H9 (cell line): Measurements from ENCODE around the gene EHD1. TPM values are rescaled to one million over a fixed set of nuclear protein-coding genes. Genes with fewer than 3 reads are reported as not detected.

Experiments used
- DNase-seq: peaks from one replicate; pipeline ENCODE4 v3.0.0-alpha.2; 2017
- H2AFZ ChIP-seq: one replicate; pipeline ENCODE4 v1.6.1; 2013; ENCODE audit warnings: mild to moderate bottlenecking, low read length, control low read depth, moderate library complexity
- H2AK5ac ChIP-seq: 2 replicates; pipeline ENCODE4 v1.6.1; 2013; ENCODE audit warnings: low read length, control low read depth, mixed read lengths; ENCODE audit not compliant: insufficient read length
- H2BK120ac ChIP-seq: one replicate; pipeline ENCODE4 v1.6.1; 2013; ENCODE audit warnings: low read depth, mild to moderate bottlenecking, low read length, control low read depth, inconsistent platforms; ENCODE audit not compliant: poor library complexity, severe bottlenecking
- H2BK12ac ChIP-seq: 2 replicates; pipeline ENCODE4 v1.6.1; 2013; ENCODE audit warnings: low read length, control low read depth, mixed read lengths, low read depth; ENCODE audit not compliant: insufficient read length
- H2BK15ac ChIP-seq: 2 replicates; pipeline ENCODE4 v1.6.1; 2013; ENCODE audit warnings: low read depth, low read length, control low read depth
- H2BK20ac ChIP-seq: one replicate; pipeline ENCODE4 v1.6.1; 2013; ENCODE audit warnings: low read depth, mild to moderate bottlenecking, low read length, control low read depth, inconsistent platforms; ENCODE audit not compliant: poor library complexity, severe bottlenecking
- H2BK5ac ChIP-seq: 2 replicates; pipeline ENCODE4 v1.6.1; 2013; ENCODE audit warnings: low read length, control low read depth, mixed read lengths; ENCODE audit not compliant: insufficient read length
- H3K14ac ChIP-seq: 2 replicates; pipeline ENCODE4 v1.6.1; 2013; ENCODE audit warnings: low read length, control low read depth; ENCODE audit not compliant: insufficient read depth
- H3K18ac ChIP-seq: 2 replicates; pipeline ENCODE4 v1.6.1; 2013; ENCODE audit warnings: low read depth, mild to moderate bottlenecking, mixed read lengths, low read length, control low read depth; ENCODE audit not compliant: insufficient read length
- H3K23ac ChIP-seq: 2 replicates; pipeline ENCODE4 v1.6.1; 2013; ENCODE audit warnings: low read length, control low read depth, mixed read lengths, low read depth; ENCODE audit not compliant: insufficient read length
- H3K23me2 ChIP-seq: 2 replicates; pipeline ENCODE4 v1.6.1; 2013; ENCODE audit warnings: low read depth, mild to moderate bottlenecking, mixed read lengths, low read length, control low read depth; ENCODE audit not compliant: insufficient read length, poor library complexity, severe bottlenecking
- H3K27ac ChIP-seq: 2 replicates; pipeline ENCODE4 v1.5.1; 2013; ENCODE audit warnings: low read length, control low read depth, mixed read lengths, low read depth; ENCODE audit not compliant: insufficient read length
- H3K27me3 ChIP-seq: 2 replicates; pipeline ENCODE4 v1.6.1; 2013; ENCODE audit warnings: low read length, control low read depth, inconsistent platforms; ENCODE audit not compliant: insufficient read depth
- H3K4ac ChIP-seq: 2 replicates; pipeline ENCODE4 v1.6.1; 2013; ENCODE audit warnings: low read depth, mild to moderate bottlenecking, control low read depth, inconsistent platforms, low read length, moderate library complexity
- H3K4me1 ChIP-seq: 2 replicates; pipeline ENCODE4 v1.6.1; 2013; ENCODE audit warnings: low read length, control low read depth, inconsistent platforms; ENCODE audit not compliant: insufficient read depth
- H3K4me2 ChIP-seq: 2 replicates; pipeline ENCODE4 v1.6.1; 2013; ENCODE audit warnings: low read length, control low read depth, mixed read lengths; ENCODE audit not compliant: insufficient read length, insufficient read depth
- H3K56ac ChIP-seq: 2 replicates; pipeline ENCODE4 v1.6.1; 2013; ENCODE audit warnings: low read depth, mild to moderate bottlenecking, mixed read lengths, low read length, control low read depth; ENCODE audit not compliant: insufficient read length
- H3K79me1 ChIP-seq: 2 replicates; pipeline ENCODE4 v1.6.1; 2013; ENCODE audit warnings: low read depth, mild to moderate bottlenecking, moderate library complexity, low read length, control low read depth, inconsistent platforms; ENCODE audit not compliant: insufficient read depth, poor library complexity, severe bottlenecking
- H3K79me2 ChIP-seq: 2 replicates; pipeline ENCODE4 v1.6.1; 2013; ENCODE audit warnings: low read length, control low read depth, inconsistent platforms; ENCODE audit not compliant: insufficient read depth
- H3K9ac ChIP-seq: 2 replicates; pipeline ENCODE4 v1.6.1; 2013; ENCODE audit warnings: low read length, control low read depth, mixed read lengths; ENCODE audit not compliant: insufficient read length; ENCODE audit errors: extremely low read depth
- H3K9me3 ChIP-seq: one replicate; pipeline ENCODE4 v1.6.1; 2013; ENCODE audit warnings: low read depth, low read length, inconsistent platforms; ENCODE audit not compliant: control insufficient read depth
- H3T11ph ChIP-seq: one replicate; pipeline ENCODE4 v1.6.1; 2013; ENCODE audit warnings: mild to moderate bottlenecking, low read length, control low read depth, inconsistent platforms
- H4K20me1 ChIP-seq: one replicate; pipeline ENCODE4 v1.6.1; 2013; ENCODE audit not compliant: control insufficient read depth, insufficient read length, insufficient read depth
- H4K5ac ChIP-seq: 2 replicates; pipeline ENCODE4 v1.6.1; 2013; ENCODE audit warnings: low read depth, mild to moderate bottlenecking, mixed read lengths, low read length, control low read depth; ENCODE audit not compliant: insufficient read length
- H4K8ac ChIP-seq: replicated peaks from 2 replicates; pipeline ENCODE4 v1.6.1; 2013; ENCODE audit warnings: low read length, control low read depth, mixed read lengths, low read depth; ENCODE audit not compliant: insufficient read length
- H4K91ac ChIP-seq: 2 replicates; pipeline ENCODE4 v1.6.1; 2013; ENCODE audit warnings: low read depth, mild to moderate bottlenecking, moderate library complexity, mixed read lengths, low read length, control low read depth; ENCODE audit not compliant: insufficient read length
- H3K27ac Mint-ChIP-seq, 3 experiments: 2 replicates in 2 of 3; 3 replicates in 1 of 3; pipeline ENCODE4 v1.8.0; 2020 to 2021; ENCODE audit warnings: mixed read lengths in 3 of 3, mild to moderate bottlenecking in 1 of 3, moderate library complexity in 1 of 3
- H3K27me3 Mint-ChIP-seq: 2 replicates; pipeline ENCODE4 v1.8.0; 2021; ENCODE audit warnings: low read depth, mild to moderate bottlenecking, moderate library complexity, mixed read lengths
- H3K36me3 Mint-ChIP-seq, 3 experiments: 2 replicates in 2 of 3; 3 replicates in 1 of 3; pipeline ENCODE4 v1.8.0; 2020 to 2021; ENCODE audit warnings: low read depth in 3 of 3, mixed read lengths in 3 of 3; ENCODE audit not compliant: insufficient read depth in 1 of 3
- H3K4me1 Mint-ChIP-seq, 2 experiments: 2 replicates each; pipeline ENCODE4 v1.8.0; 2020; ENCODE audit warnings: mixed read lengths in 2 of 2
- H3K4me3 Mint-ChIP-seq, 2 experiments: 2 replicates in 1 of 2; 3 replicates in 1 of 2; pipeline ENCODE4 v1.8.0; 2020 to 2021; ENCODE audit warnings: mild to moderate bottlenecking in 2 of 2, mixed read lengths in 2 of 2, moderate library complexity in 1 of 2
- H3K9me3 Mint-ChIP-seq, 2 experiments: 2 replicates in 1 of 2; 3 replicates in 1 of 2; pipeline ENCODE4 v1.8.0; 2020; ENCODE audit warnings: mild to moderate bottlenecking in 2 of 2, mixed read lengths in 2 of 2, moderate library complexity in 1 of 2
- WGBS: extraction: QIAGEN DNeasy Blood & Tissue Kit; methylation state at CpG from one replicate; pipeline ENCODE4 v1.1.7; 2013; ENCODE audit warnings: missing lambda C conversion rate, low lambda C conversion rate, mixed read lengths; ENCODE audit not compliant: insufficient read length; ENCODE audit errors: extremely low coverage; 5-methylcytosine and 5-hydroxymethylcytosine counted together
- total RNA-seq: library from RNA; stranded (reverse); gene quantifications from 2 replicates; pipeline ENCODE4 v1.2.1, GENCODE V29; 2021
- TF ChIP-seq, protein P1 (sequence below): fragments of 200-600 bp; sonication (generic); conservative IDR thresholded peaks from 3 replicates; pipeline ENCODE4 v1.8.0; 2021; ENCODE audit warnings: antibody characterized with exemption, mild to moderate bottlenecking

The EHD1 gene
- total RNA-seq, 1 experiment from 2014 or later = 31.0 TPM

DNA sequence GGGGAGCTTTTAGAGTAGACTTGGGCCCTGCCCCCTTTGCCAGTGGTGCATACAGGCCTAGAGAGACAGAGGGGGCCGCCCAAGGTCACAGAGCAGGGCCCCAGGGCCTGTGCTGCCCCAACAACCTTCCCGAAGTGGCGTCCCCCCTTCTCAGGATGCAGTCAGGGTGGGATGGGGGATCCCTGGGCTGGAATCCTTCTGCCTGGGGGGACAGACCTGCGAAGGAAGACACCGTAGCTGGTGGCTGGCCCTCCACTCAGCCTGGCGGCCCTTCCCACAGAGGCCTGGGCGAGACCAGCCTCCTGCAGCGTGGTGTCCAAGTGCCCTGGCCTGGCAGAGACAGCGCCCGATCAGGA lies 14.4 kb upstream of the EHD1 start:
- no CpG with 5 or more reads among the region's 10 CpGs for WGBS
- H3K4me3 Mint-ChIP-seq = no peak overlapping the region

More for the DNA sequence above, 14.4 kb upstream of the EHD1 start:
- Histone ChIP-seq H3K4me1 (no peaks in the 10 kb centered on the region), H2BK15ac (no peak overlapping the region), H3K4ac (no peak overlapping the region), H4K8ac (no peak overlapping the region), H2BK5ac (no peak overlapping the region), H3K79me1 (no peaks in the 10 kb centered on the region), H3K9ac (no peak overlapping the region), H2BK20ac (no peak overlapping the region), H4K20me1 (peaks cover 4% of the 10 kb centered on the region), H2BK120ac (no peak overlapping the region), H3K23ac (no peak overlapping the region), H3K14ac (no peak overlapping the region; the same call in 1 of the 2 replicates), H3K27ac (no peak overlapping the region), H4K91ac (no peak overlapping the region), H3K56ac (no peak overlapping the region), H2BK12ac (no peak overlapping the region), H3K27me3 (no peaks in the 10 kb centered on the region), H4K5ac (no peak overlapping the region), H3K79me2 (no peaks in the 10 kb centered on the region), H3K4me2 (no peak overlapping the region), H3K9me3 (no peaks in the 10 kb centered on the region), H3K18ac (no peak overlapping the region), H2AFZ (no peak overlapping the region), H2AK5ac (no peak overlapping the region), H3T11ph (no peak overlapping the region), H3K23me2 (peaks cover 4% of the 10 kb centered on the region)
- Mint-ChIP-seq H3K4me1 (peaks cover 6 to 21% of the 10 kb centered on the region in 2 experiments), H3K9me3 (no peaks in the 10 kb centered on the region; a peak in 1 of 5 replicates), H3K27me3 (no peaks in the 10 kb centered on the region), H3K27ac (no peak overlapping the region), H3K36me3 (peaks cover 0 to 8% (median 0%) of the 10 kb centered on the region in 3 experiments; a peak in 3 of 7 replicates)
- TF ChIP-seq, protein P1, sequence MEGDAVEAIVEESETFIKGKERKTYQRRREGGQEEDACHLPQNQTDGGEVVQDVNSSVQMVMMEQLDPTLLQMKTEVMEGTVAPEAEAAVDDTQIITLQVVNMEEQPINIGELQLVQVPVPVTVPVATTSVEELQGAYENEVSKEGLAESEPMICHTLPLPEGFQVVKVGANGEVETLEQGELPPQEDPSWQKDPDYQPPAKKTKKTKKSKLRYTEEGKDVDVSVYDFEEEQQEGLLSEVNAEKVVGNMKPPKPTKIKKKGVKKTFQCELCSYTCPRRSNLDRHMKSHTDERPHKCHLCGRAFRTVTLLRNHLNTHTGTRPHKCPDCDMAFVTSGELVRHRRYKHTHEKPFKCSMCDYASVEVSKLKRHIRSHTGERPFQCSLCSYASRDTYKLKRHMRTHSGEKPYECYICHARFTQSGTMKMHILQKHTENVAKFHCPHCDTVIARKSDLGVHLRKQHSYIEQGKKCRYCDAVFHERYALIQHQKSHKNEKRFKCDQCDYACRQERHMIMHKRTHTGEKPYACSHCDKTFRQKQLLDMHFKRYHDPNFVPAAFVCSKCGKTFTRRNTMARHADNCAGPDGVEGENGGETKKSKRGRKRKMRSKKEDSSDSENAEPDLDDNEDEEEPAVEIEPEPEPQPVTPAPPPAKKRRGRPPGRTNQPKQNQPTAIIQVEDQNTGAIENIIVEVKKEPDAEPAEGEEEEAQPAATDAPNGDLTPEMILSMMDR = no peak
- no peak for DNase-seq
